HG02798 (cell line): ENCODE data around the gene TRDMT1.
"Not testable (repeated sequence)": the region's sequence is repeated elsewhere in the genome, so short reads cannot be mapped to it uniquely, and the experiment has no call there.

Source experiments
- ATAC-seq: cut with Tn5 transposase; IDR thresholded peaks from one replicate; pipeline ENCODE4 v1.9.1; 2021; ENCODE audit warnings: mild to moderate bottlenecking; ENCODE audit not compliant: unreplicated experiment, poor library complexity

TRDMT1 gene

GRCh38 chr10:17143055-17143690 is 58.3 kb downstream of the TRDMT1 start:
- ATAC-seq: no peak

- ATAC-seq: no peak
Observed at GRCh38 chr10:17141504-17142229, 59.8 kb downstream of the TRDMT1 start.

GRCh38 chr10:17140386-17140761 is 61.1 kb downstream of the TRDMT1 start:
- no peak for ATAC-seq

GRCh38 chr10:17138460-17139042 is 62.9 kb downstream of the TRDMT1 start:
- no peak for ATAC-seq

GRCh38 chr10:17134737-17135260 is 66.7 kb downstream of the TRDMT1 start:
- ATAC-seq: no peak

GRCh38 chr10:17134282-17134681 is 67.2 kb downstream of the TRDMT1 start:
- ATAC-seq: no peak

- no peak for ATAC-seq
Observed at GRCh38 chr10:17129741-17130140, 71.7 kb downstream of the TRDMT1 start, which contains the start of gene CUBN. Gene CUBN, minus strand, starts transcription at chr10:17129811. Its CDS starts 46 bp downstream, at chr10:17129765.

- ATAC-seq: no peak
Observed at GRCh38 chr10:17128261-17128660, 73.2 kb downstream of the TRDMT1 start.

GRCh38 chr10:17126327-17126726 is 75.1 kb downstream of the TRDMT1 start:
- ATAC-seq: no peak

- ATAC-seq: no peak
Observed at GRCh38 chr10:17125206-17125893, 76.1 kb downstream of the TRDMT1 start.

- ATAC-seq: no peak
Observed at GRCh38 chr10:17123961-17124360, 77.5 kb downstream of the TRDMT1 start.

GRCh38 chr10:17122726-17123661 is 78.5 kb downstream of the TRDMT1 start:
- no peak for ATAC-seq

- no peak for ATAC-seq
Observed at GRCh38 chr10:17122052-17122451, 79.4 kb downstream of the TRDMT1 start.

GRCh38 chr10:17120694-17121093 is 80.8 kb downstream of the TRDMT1 start:
- no peak for ATAC-seq

GRCh38 chr10:17119845-17120244 is 81.6 kb downstream of the TRDMT1 start:
- no peak for ATAC-seq

GRCh38 chr10:17116193-17116592 is 85.3 kb downstream of the TRDMT1 start:
- ATAC-seq: no peak

- ATAC-seq: no peak
Observed at GRCh38 chr10:17115683-17116082, 85.8 kb downstream of the TRDMT1 start.

GRCh38 chr10:17114878-17115444 is 86.5 kb downstream of the TRDMT1 start:
- ATAC-seq: not testable (repeated sequence)

- no peak for ATAC-seq
Observed at GRCh38 chr10:17113889-17114540, 87.5 kb downstream of the TRDMT1 start.
